ENCODE data around the gene CGNL1. TPM values are rescaled to one million over a fixed set of nuclear protein-coding genes. Genes with fewer than 3 reads are reported as not detected.

Gene CGNL1
- polyA plus RNA-seq, 2 of the 4 experiments (the other 2 are of a cell fraction), result 1.4 to 1.8 TPM

GRCh38 chr15:57472861-57473260 is 96.6 kb downstream of the CGNL1 start:
- ATAC-seq, result no peak
- no peak for FAIRE-seq
- Histone ChIP-seq H3K27ac (no peak overlapping the region), H3K9me3 (no peaks in the 10 kb centered on the region), H3K4me2 (no peak overlapping the region), H3K4me1 (peaks cover 6% of the 10 kb centered on the region), H3K4me3 (no peak overlapping the region)
- CTCF ChIA-PET, result interaction anchor here (1.0 to 1.7 kb wide), 3 partner anchors 11 to 132 kb away, joined by 3 to 4 read pairs (median 3); no protein-coding TSS in a partner anchor
- DNase-seq (ENCODE audit: low read depth in 1 of 2, low spot score in 1 of 2), result no peak
- POLR2A ChIA-PET, result no interaction called here
- TF ChIP-seq TFCP2L1 (CRISPR knock-in tag; IDR thresholded peaks at IDR 0.05) (no peak), MAX (IDR thresholded peaks at IDR 0.05) (no peak), CBX2 (IDR thresholded peaks at IDR 0.05; ENCODE audit: borderline replicate concordance, low read depth) (no peak), RNF2 (IDR thresholded peaks at IDR 0.05; ENCODE audit: borderline replicate concordance, low read depth) (no peak), EHMT2 (IDR thresholded peaks at IDR 0.05; ENCODE audit: low read depth) (no peak), ZNF302 (CRISPR knock-in tag; IDR thresholded peaks at IDR 0.05) (no peak), USF2 (IDR thresholded peaks at IDR 0.05) (no peak), RCOR1 (IDR thresholded peaks at IDR 0.05; ENCODE audit: low read depth, low read length) (no peak), KDM1A (IDR thresholded peaks at IDR 0.05; ENCODE audit: low read depth) (no peak), FOSL2 (IDR thresholded peaks at IDR 0.05) (no peak), FOSL2 (CRISPR knock-in tag; IDR thresholded peaks at IDR 0.05) (no peak), MAZ (IDR thresholded peaks at IDR 0.05; ENCODE audit: borderline replicate concordance, low read depth, low read length) (no peak), SREBF2 (IDR thresholded peaks at IDR 0.05) (no peak), BHLHE40 (IDR thresholded peaks at IDR 0.05; ENCODE audit: low read depth, low read length) (no peak), EP300 (IDR thresholded peaks at IDR 0.05) (no peak), ZC3H11A (IDR thresholded peaks at IDR 0.05) (no peak), BCL3 (IDR thresholded peaks at IDR 0.05) (no peak), EHF (CRISPR knock-in tag; IDR thresholded peaks at IDR 0.05) (no peak), MYC (IDR thresholded peaks at IDR 0.05; ENCODE audit: borderline replicate concordance, low read length) (no peak), ZFP36 (IDR thresholded peaks at IDR 0.05; ENCODE audit: borderline replicate concordance, partially characterized antibody) (no peak), FOSB (CRISPR knock-in tag; IDR thresholded peaks at IDR 0.05) (no peak)
- 33% methylated on average over 2 of the region's 2 CpGs for WGBS (ENCODE audit: missing lambda C conversion rate)

- DNase-seq (ENCODE audit: low read depth in 1 of 2, low spot score in 1 of 2) (no peak), FAIRE-seq (no peak), ATAC-seq (no peak)
- Histone ChIP-seq H3K4me1 (peaks cover 9% of the 10 kb centered on the region), H3K27ac (no peak overlapping the region), H3K4me3 (no peak overlapping the region), H3K9me3 (no peaks in the 10 kb centered on the region), H3K4me2 (no peak overlapping the region)
- 77% methylated on average over 5 of the region's 5 CpGs for WGBS (ENCODE audit: missing lambda C conversion rate)
- no peak for TF ChIP-seq E2F6 (IDR thresholded peaks at IDR 0.05; ENCODE audit: borderline replicate concordance, low read depth)
- no peak for TF ChIP-seq RFX5 (IDR thresholded peaks at IDR 0.05)
- TF ChIP-seq NPAS2 (CRISPR knock-in tag; IDR thresholded peaks at IDR 0.05; ENCODE audit: borderline replicate concordance), result no peak
- no peak for TF ChIP-seq FOSL2 (IDR thresholded peaks at IDR 0.05)
- no peak for TF ChIP-seq FOSL2 (CRISPR knock-in tag; IDR thresholded peaks at IDR 0.05)
- TF ChIP-seq ZC3H11A (IDR thresholded peaks at IDR 0.05), result no peak
- TF ChIP-seq CEBPB (IDR thresholded peaks at IDR 0.05), result no peak
- TF ChIP-seq EHF (CRISPR knock-in tag; IDR thresholded peaks at IDR 0.05), result no peak
- no peak for TF ChIP-seq HOXA7 (CRISPR knock-in tag; IDR thresholded peaks at IDR 0.05)
- TF ChIP-seq HDAC2 (IDR thresholded peaks at IDR 0.05), result no peak
- TF ChIP-seq TFCP2L1 (CRISPR knock-in tag; IDR thresholded peaks at IDR 0.05), result no peak
- no peak for TF ChIP-seq JUN (IDR thresholded peaks at IDR 0.05)
- TF ChIP-seq ZFP36 (IDR thresholded peaks at IDR 0.05; ENCODE audit: borderline replicate concordance, partially characterized antibody), result no peak
- TF ChIP-seq KDM5A (IDR thresholded peaks at IDR 0.05), result no peak
- TF ChIP-seq USF2 (IDR thresholded peaks at IDR 0.05), result no peak
- no peak for TF ChIP-seq RNF2 (IDR thresholded peaks at IDR 0.05; ENCODE audit: borderline replicate concordance, low read depth)
- TF ChIP-seq CTCF (IDR thresholded peaks at IDR 0.05), result no peak
- ChIA-PET CTCF (interaction anchor here (2.6 kb wide), 1 partner anchor 100 kb away, joined by 5 read pairs; the partner anchor contains the start of gene CGNL1), POLR2A (no interaction called here)
Observed at GRCh38 chr15:57476533-57476975, 100.2 kb downstream of the CGNL1 start.
